ENCODE data around the gene TAS1R2. TPM values are rescaled to one million over a fixed set of nuclear protein-coding genes. Genes with fewer than 3 reads are reported as not detected.

TAS1R2 gene
- total RNA-seq, 1 donor from 2014 or later: not detected

DNA sequence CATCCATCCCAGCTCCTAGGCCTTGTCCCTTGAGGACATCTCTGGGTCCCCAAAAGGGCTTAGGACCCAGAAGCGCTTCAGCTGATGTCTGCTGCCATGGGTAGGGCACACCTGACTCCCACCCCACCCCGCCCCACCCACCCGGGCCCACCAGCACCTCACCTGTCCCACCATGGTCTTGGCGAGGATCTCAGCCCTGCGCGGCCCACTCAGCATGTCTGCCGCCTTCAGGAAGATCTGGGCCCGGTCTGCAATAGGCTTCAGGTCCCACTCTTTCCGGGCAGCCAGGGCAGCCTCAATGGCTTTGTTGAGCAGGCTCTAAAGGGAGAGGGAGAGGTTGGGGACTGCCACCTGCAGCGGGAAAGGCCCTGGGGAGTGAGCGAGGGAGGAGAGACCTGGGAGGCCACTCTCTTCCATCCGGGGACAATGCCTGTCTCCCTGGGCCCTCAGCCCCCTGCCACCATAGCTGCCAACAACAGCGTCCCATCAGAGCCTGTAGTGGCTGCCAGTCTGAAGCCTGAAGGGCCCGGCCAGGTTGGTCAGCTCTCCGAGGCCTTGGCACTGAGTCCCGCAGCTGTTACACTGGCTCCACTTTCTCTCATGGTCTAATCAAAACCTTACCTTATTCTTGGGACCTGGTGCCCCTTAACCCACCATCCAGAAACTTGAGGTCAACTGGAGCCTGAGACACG is 26.0 kb upstream of the TAS1R2 start:
- Histone ChIP-seq H3F3A (ENCODE audit: low read depth) (no peaks in the 10 kb centered on the region), H3K27ac (no peak overlapping the region), H3K36me3 (no peaks in the 10 kb centered on the region), H4K20me1 (ENCODE audit: low read depth) (no peaks in the 10 kb centered on the region), H3K4me3 (no peak overlapping the region), H3K4me2 (no peak overlapping the region), H2AFZ (replicated peaks) (no peak overlapping the region), H3K9ac (no peak overlapping the region), H3K4me1 (no peaks in the 10 kb centered on the region), H3K79me2 (ENCODE audit: low read depth) (no peaks in the 10 kb centered on the region), H3K27me3 (no peaks in the 10 kb centered on the region), H3K9me3 (ENCODE audit: low read depth) (no peaks in the 10 kb centered on the region)
- no peak overlapping the region for H3K4me3 Mint-ChIP-seq
- H3K36me3 Mint-ChIP-seq: no peaks in the 10 kb centered on the region
- no peak overlapping the region for H3K27ac Mint-ChIP-seq
- TF ChIP-seq CTCF (IDR thresholded peaks at IDR 0.05): no peak
- no peak for TF ChIP-seq EZH2 (IDR thresholded peaks at IDR 0.05)
- TF ChIP-seq EZH2phosphoT487 (IDR thresholded peaks at IDR 0.05): no peak
- H3K4me1 Mint-ChIP-seq: no peaks in the 10 kb centered on the region
- peaks cover 2% of the 10 kb centered on the region for H3K27me3 Mint-ChIP-seq (ENCODE audit: insufficient read depth, low read depth)
- H3K9me3 Mint-ChIP-seq: no peaks in the 10 kb centered on the region
- DNase-seq (ENCODE audit: low spot score): no peak

DNA sequence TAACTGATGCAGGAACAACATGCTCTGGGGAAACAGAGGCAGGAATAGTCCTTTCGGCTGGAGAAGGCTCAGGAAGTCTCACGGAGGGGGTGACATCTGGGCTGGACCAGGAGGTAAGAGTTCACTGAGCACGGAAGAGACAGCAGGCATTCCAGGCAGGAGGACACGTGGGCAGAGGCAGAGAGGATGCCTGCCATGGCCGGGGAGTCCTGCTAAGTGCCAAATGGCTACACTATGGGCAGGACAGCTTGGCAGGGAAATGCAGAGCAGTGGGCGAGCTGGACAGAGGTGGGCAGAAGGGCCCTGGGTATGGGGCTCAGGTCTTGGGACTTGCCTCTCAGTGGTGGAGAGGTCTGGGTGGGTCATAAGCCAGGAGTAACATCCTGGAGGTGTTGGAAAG is 25.3 kb upstream of the TAS1R2 start:
- Histone ChIP-seq H3K9ac (no peak overlapping the region), H3K9me3 (ENCODE audit: low read depth) (no peaks in the 10 kb centered on the region), H2AFZ (replicated peaks) (no peak overlapping the region), H3K4me3 (no peak overlapping the region), H3K79me2 (ENCODE audit: low read depth) (no peaks in the 10 kb centered on the region), H3K27ac (no peak overlapping the region), H3K4me2 (no peak overlapping the region), H3K27me3 (no peaks in the 10 kb centered on the region), H3K4me1 (peaks cover under 1% of the 10 kb centered on the region), H3F3A (ENCODE audit: low read depth) (no peaks in the 10 kb centered on the region), H3K36me3 (no peaks in the 10 kb centered on the region), H4K20me1 (ENCODE audit: low read depth) (peaks cover 3% of the 10 kb centered on the region)
- Mint-ChIP-seq H3K36me3 (no peaks in the 10 kb centered on the region), H3K4me3 (no peak overlapping the region), H3K4me1 (no peaks in the 10 kb centered on the region), H3K9me3 (no peaks in the 10 kb centered on the region), H3K27me3 (ENCODE audit: insufficient read depth, low read depth) (peaks cover 2% of the 10 kb centered on the region), H3K27ac (no peak overlapping the region)
- TF ChIP-seq EZH2 (IDR thresholded peaks at IDR 0.05) (no peak), CTCF (IDR thresholded peaks at IDR 0.05) (no peak), EZH2phosphoT487 (IDR thresholded peaks at IDR 0.05) (no peak)
- DNase-seq (ENCODE audit: low spot score): no peak

DNA sequence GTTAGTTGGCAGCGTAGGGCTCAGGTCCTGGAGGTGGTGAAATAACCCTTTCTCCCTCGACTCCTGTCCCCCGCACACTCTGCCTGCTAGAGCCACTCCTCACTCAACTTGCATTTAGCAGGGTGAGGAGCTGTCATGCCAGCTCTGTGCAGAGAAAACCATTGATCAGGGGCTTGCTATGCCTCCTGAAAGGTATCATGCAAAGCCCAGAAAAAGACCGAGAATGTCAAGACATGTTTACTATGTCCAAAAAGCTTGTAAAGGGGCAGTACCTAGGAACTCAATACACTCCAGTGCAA is 24.9 kb upstream of the TAS1R2 start:
- Mint-ChIP-seq H3K4me3 (no peak overlapping the region), H3K4me1 (no peaks in the 10 kb centered on the region), H3K9me3 (no peaks in the 10 kb centered on the region), H3K27ac (no peak overlapping the region), H3K27me3 (ENCODE audit: insufficient read depth, low read depth) (peaks cover 2% of the 10 kb centered on the region), H3K36me3 (no peaks in the 10 kb centered on the region)
- TF ChIP-seq CTCF (IDR thresholded peaks at IDR 0.05) (no peak), EZH2phosphoT487 (IDR thresholded peaks at IDR 0.05) (no peak), EZH2 (IDR thresholded peaks at IDR 0.05) (no peak)
- DNase-seq (ENCODE audit: low spot score): no peak
- no peaks in the 10 kb centered on the region for H3K27me3 ChIP-seq
- no peak overlapping the region for H3K9ac ChIP-seq
- H3K79me2 ChIP-seq (ENCODE audit: low read depth): no peaks in the 10 kb centered on the region
- H4K20me1 ChIP-seq (ENCODE audit: low read depth): peaks cover 3% of the 10 kb centered on the region
- no peak overlapping the region for H2AFZ ChIP-seq (replicated peaks)
- no peak overlapping the region for H3K27ac ChIP-seq
- peaks cover 3% of the 10 kb centered on the region for H3K4me1 ChIP-seq
- H3K4me2 ChIP-seq: no peak overlapping the region
- no peak overlapping the region for H3K4me3 ChIP-seq
- H3F3A ChIP-seq (ENCODE audit: low read depth): no peaks in the 10 kb centered on the region
- no peaks in the 10 kb centered on the region for H3K9me3 ChIP-seq (ENCODE audit: low read depth)
- no peaks in the 10 kb centered on the region for H3K36me3 ChIP-seq

Data from neural progenitor cell (in vitro differentiated cells).